Adrenal gland (tissue), 12 donors: ENCODE results near the gene GTF3C5. TPM values are rescaled to one million over a fixed set of nuclear protein-coding genes. Genes with fewer than 3 reads are reported as not detected.

Source experiments
- DNase-seq, 7 donors: peaks; one replicate each; pipeline ENCODE4 v3.0.0-alpha.2; 2019 to 2020
- H3K27ac ChIP-seq, 5 donors: fragments of 200-600 bp; sonication (generic) in 4 of 5; 1 replicate in 3 of 5; 2 replicates in 2 of 5; pipeline versions ENCODE4 v1.5.1 to v1.8.0; 2016 to 2020; ENCODE audit warnings: mild to moderate bottlenecking in 1 of 5
- H3K27me3 ChIP-seq: fragments of 200-600 bp; 2 replicates; pipeline ENCODE4 v1.8.0; 2021
- H3K36me3 ChIP-seq, 2 donors: fragments of 200-600 bp; replicated peaks in 1 of 2; 1 replicate in 1 of 2; 2 replicates in 1 of 2; pipeline versions ENCODE4 v1.5.1 to v1.8.0; 2018 to 2022
- H3K4me1 ChIP-seq, 2 donors: fragments of 200-600 bp; replicated peaks in 1 of 2; 1 replicate in 1 of 2; 2 replicates in 1 of 2; pipeline versions ENCODE4 v1.5.1 to v1.8.0; 2018 to 2021
- H3K4me3 ChIP-seq, 4 donors: fragments of 200-600 bp; sonication (generic) in 3 of 4; one replicate each; pipeline ENCODE4 v1.5.1; 2016 to 2018
- H3K9me3 ChIP-seq, 3 donors: fragments of 200-600 bp; sonication (generic) in 1 of 3; replicated peaks in 1 of 3; 1 replicate in 2 of 3; 2 replicates in 1 of 3; pipeline versions ENCODE4 v1.5.1 to v1.8.0; 2016 to 2021
- CTCF ChIP-seq, 6 experiments: fragments of 450-650 bp in 4 of 6; fragments of 200-600 bp in 2 of 6; sonication (generic) in 1 of 6; IDR thresholded peaks; 1 replicate in 5 of 6; 2 replicates in 1 of 6; pipeline versions ENCODE4 v1.5.1 to v1.8.0; 2016 to 2021; ENCODE audit warnings: antibody characterized with exemption in 6 of 6, mild to moderate bottlenecking in 2 of 6, moderate library complexity in 1 of 6
- POLR2A ChIP-seq, 2 donors: fragments of 450-650 bp; IDR thresholded peaks; one replicate each; pipeline ENCODE4 v1.6.1; 2017; ENCODE audit warnings: antibody characterized with exemption in 2 of 2, mild to moderate bottlenecking in 2 of 2, moderate library complexity in 1 of 2
- WGBS, 4 donors: extraction: QIAGEN DNeasy Blood & Tissue Kit in 2 of 4; methylation state at CpG; one replicate each; pipeline versions ENCODE4 v1.1.5 to v1.1.7; 2013 to 2017; 5-methylcytosine and 5-hydroxymethylcytosine counted together
- intact Hi-C, 2 donors: fragments of 100-400 bp; cut with DNase I; formaldehyde crosslinking; loops; one replicate each; pipeline versions ENCODE4 v1.14.1 to v1.15.0; 2022 to 2023
- polyA plus RNA-seq, 3 donors: library from polyadenylated mRNA; stranded (reverse); fragments of 200-250 nt in 2 of 3; fragments of 350-450 nt in 1 of 3; fragmentation: Illumina TruSeq in 1 of 3; extraction: RNeasy Lipid Tissue Mini Kit (QIAGEN cat#74804) in 1 of 3; gene quantifications; one replicate each; pipeline ENCODE4 v1.2.3, GENCODE V29; 2013 to 2014
- total RNA-seq, 9 donors: library from RNA; depleted of rRNA in 4 of 9; stranded (reverse); fragments of >200 nt in 4 of 9; fragments of 120-200 nt in 1 of 9; fragmentation: NEBNext Ultra II Directional in 1 of 9; extraction: Animal tissue kit (Norgen Biotek cat#: 25700) in 1 of 9; gene quantifications; one replicate each; pipeline versions ENCODE4 v1.1.0 to v1.2.4, GENCODE V29; 2013 to 2023
- donor health status: healthy with polysubstance abuse.
- donor health status: Bipolar disorder and iron deficiency.
- donor health status: DM: yes; HTN: yes; CAD: no.
- donor health status: DM: no; HTN: no; CAD: no.
- donor health status: DM: no; HTN: no; CAD: no.
- donor health status: DM: yes; HTN: yes; CAD: no.

Gene GTF3C5
- total and polyA plus RNA-seq, 12 donors, result 43.9 to 139 (median 61.5) TPM

GRCh38 chr9:133050142-133050541 lies 19.3 kb downstream of the GTF3C5 start:
- Histone ChIP-seq H3K27me3 (no peaks in the 10 kb centered on the region), H3K36me3 (peaks cover 0 to 83% of the 10 kb centered on the region in 2 donors), H3K9me3 (no peaks in the 10 kb centered on the region), H3K4me3 (no peak overlapping the region), H3K27ac (no peak overlapping the region), H3K4me1 (no peaks in the 10 kb centered on the region)
- TF ChIP-seq POLR2A (IDR thresholded peaks at IDR 0.05), result no peak
- no peak for TF ChIP-seq CTCF (IDR thresholded peaks at IDR 0.05)
- 85 to 95% (median 91%) methylated on average over 6 of the region's 6 CpGs for WGBS, 4 donors
- intact Hi-C loops, result no loop called here
- DNase-seq, result no peak

- Histone ChIP-seq H3K9me3 (no peaks in the 10 kb centered on the region), H3K4me1 (no peaks in the 10 kb centered on the region), H3K27me3 (no peaks in the 10 kb centered on the region), H3K27ac (no peak overlapping the region), H3K4me3 (no peak overlapping the region), H3K36me3 (peaks cover 0 to 83% of the 10 kb centered on the region in 2 donors)
- no peak for DNase-seq
- WGBS, 4 donors, result 81 to 95% (median 90%) methylated on average over 8 to 10 of the region's 10 CpGs
- TF ChIP-seq CTCF (IDR thresholded peaks at IDR 0.05), result no peak
- no peak for TF ChIP-seq POLR2A (IDR thresholded peaks at IDR 0.05)
- intact Hi-C loops, result no loop called here
Measured at GRCh38 chr9:133050781-133051180, 20.0 kb downstream of the GTF3C5 start.

GRCh38 chr9:133051281-133051900 lies 20.6 kb downstream of the GTF3C5 start:
- intact Hi-C loops, result no loop called here
- no peak for DNase-seq
- Histone ChIP-seq H3K27me3 (no peaks in the 10 kb centered on the region), H3K4me1 (no peaks in the 10 kb centered on the region), H3K9me3 (no peaks in the 10 kb centered on the region), H3K4me3 (no peak overlapping the region), H3K36me3 (peaks cover 0 to 83% of the 10 kb centered on the region in 2 donors), H3K27ac (no peak overlapping the region)
- TF ChIP-seq POLR2A (IDR thresholded peaks at IDR 0.05) (no peak), CTCF (IDR thresholded peaks at IDR 0.05) (no peak)
- WGBS, 4 donors, result 88 to 92% (median 92%) methylated on average over 13 to 20 of the region's 20 CpGs

GRCh38 chr9:133051966-133052539 lies 21.3 kb downstream of the GTF3C5 start:
- intact Hi-C loops, result no loop called here
- WGBS, 4 donors, result 56 to 89% (median 69%) methylated on average over 3 to 9 of the region's 9 CpGs
- H3K36me3 ChIP-seq, result peaks cover 0 to 83% of the 10 kb centered on the region in 2 donors

More at GRCh38 chr9:133051966-133052539, 21.3 kb downstream of the GTF3C5 start:
- Histone ChIP-seq H3K27me3 (no peaks in the 10 kb centered on the region), H3K4me1 (no peaks in the 10 kb centered on the region), H3K4me3 (no peak overlapping the region), H3K9me3 (no peaks in the 10 kb centered on the region), H3K27ac (no peak overlapping the region)
- no peak for DNase-seq
- TF ChIP-seq CTCF (IDR thresholded peaks at IDR 0.05), result no peak
